ENCODE measurements around the gene SUFU. TPM values are rescaled to one million over a fixed set of nuclear protein-coding genes. Genes with fewer than 3 reads are reported as not detected.

The SUFU gene
- total and polyA plus RNA-seq, 2 of the 13 experiments (the other 11 are each of a cell fraction or from before 2014, with no cell fraction given) = 2.9 to 5.5 TPM

GRCh38 chr10:102505462-102506115 lies 1.8 kb downstream of the SUFU start (continued):
- TF ChIP-seq ARID3A (IDR thresholded peaks at IDR 0.05; ENCODE audit: low read depth, low read length) (no peak), ZNF746 (CRISPR knock-in tag; IDR thresholded peaks at IDR 0.05) (no peak), POGK (CRISPR knock-in tag; conservative IDR thresholded peaks at IDR 0.05) (no peak), SP5 (CRISPR knock-in tag; IDR thresholded peaks at IDR 0.05; ENCODE audit: borderline replicate concordance, low read depth) (no peak), ZNF768 (CRISPR knock-in tag; IDR thresholded peaks at IDR 0.05) (no peak), ZHX2 (IDR thresholded peaks at IDR 0.05; ENCODE audit: low read depth) (no peak), ZHX2 (CRISPR knock-in tag; IDR thresholded peaks at IDR 0.05; ENCODE audit: borderline replicate concordance) (no peak), ZNF235 (CRISPR knock-in tag; IDR thresholded peaks at IDR 0.05; ENCODE audit: borderline replicate concordance) (no peak)

Data from HepG2 (cell line).